OCI-LY3 (cell line): ENCODE data around the gene FAM240A.

ENCODE experiments used
- EZH2phosphoT487 ChIP-seq: fragments of 200-600 bp; shearing (Covaris generic); IDR thresholded peaks from 2 replicates; pipeline ENCODE4 v1.6.1; 2018; ENCODE audit warnings: antibody characterized with exemption, mixed run types, low read depth
- TF ChIP-seq, protein P1 (sequence below): fragments of 200-600, 300-600 bp; sonication (generic); IDR thresholded peaks from 2 replicates; pipeline ENCODE4 v1.5.1; 2014; ENCODE audit warnings: antibody characterized with exemption, low read length, low read depth

DNA sequence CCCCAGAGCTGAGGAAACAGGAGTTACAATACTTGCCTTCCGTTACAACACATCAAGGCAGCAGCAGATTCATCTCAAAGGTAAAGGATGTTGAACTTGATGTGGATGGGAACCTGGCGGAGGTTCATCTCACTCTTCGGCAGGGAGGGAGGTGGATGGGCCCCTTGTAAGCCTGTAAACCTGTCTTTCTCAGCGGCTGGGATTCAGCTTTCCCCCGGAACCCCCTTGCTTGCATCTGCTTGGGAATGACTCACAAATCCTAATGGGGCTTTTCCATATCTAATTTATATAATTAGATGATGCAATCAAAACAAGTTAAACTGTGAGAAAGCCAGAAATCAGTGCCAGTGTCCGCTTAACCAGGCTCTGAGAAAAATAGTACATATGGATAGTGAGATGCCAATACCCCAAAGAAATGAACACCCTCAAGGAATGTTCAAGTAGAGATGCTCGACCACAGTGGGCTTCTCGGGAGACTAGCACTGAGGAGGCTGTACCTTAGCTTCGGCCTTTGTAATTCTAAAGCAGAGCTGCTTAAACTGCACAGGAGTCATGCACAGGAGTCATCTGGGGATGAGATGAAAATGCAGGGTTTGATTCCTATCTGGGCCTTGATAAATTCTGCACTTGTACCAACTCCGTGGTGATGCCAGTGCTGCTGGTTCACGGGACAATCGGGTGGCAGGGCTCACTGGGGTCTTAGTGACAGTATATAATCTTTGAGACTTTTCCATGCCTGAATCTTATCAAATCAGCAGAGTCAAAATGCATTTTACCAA, 2.2 kb upstream of the FAM240A start:
- TF ChIP-seq, protein P1, sequence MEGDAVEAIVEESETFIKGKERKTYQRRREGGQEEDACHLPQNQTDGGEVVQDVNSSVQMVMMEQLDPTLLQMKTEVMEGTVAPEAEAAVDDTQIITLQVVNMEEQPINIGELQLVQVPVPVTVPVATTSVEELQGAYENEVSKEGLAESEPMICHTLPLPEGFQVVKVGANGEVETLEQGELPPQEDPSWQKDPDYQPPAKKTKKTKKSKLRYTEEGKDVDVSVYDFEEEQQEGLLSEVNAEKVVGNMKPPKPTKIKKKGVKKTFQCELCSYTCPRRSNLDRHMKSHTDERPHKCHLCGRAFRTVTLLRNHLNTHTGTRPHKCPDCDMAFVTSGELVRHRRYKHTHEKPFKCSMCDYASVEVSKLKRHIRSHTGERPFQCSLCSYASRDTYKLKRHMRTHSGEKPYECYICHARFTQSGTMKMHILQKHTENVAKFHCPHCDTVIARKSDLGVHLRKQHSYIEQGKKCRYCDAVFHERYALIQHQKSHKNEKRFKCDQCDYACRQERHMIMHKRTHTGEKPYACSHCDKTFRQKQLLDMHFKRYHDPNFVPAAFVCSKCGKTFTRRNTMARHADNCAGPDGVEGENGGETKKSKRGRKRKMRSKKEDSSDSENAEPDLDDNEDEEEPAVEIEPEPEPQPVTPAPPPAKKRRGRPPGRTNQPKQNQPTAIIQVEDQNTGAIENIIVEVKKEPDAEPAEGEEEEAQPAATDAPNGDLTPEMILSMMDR: no peak
- no peak for TF ChIP-seq EZH2phosphoT487
